ENCODE measurements around the gene HYAL1.
"Not testable (repeated sequence)": the region's sequence is repeated elsewhere in the genome, so short reads cannot be mapped to it uniquely, and the experiment has no call there.

Gene HYAL1

GRCh38 chr3:50292159-50293078, 11.0 kb downstream of the HYAL1 start, which contains the start of gene IFRD2:
Gene IFRD2, minus strand, starts transcription at chr3:50292429. Its CDS starts 155 bp downstream, at chr3:50292274.
- peak; percentile 87 for FAIRE-seq

GRCh38 chr3:50290161-50290641, 13.2 kb downstream of the HYAL1 start:
- FAIRE-seq, result no peak

- FAIRE-seq, result no peak
These were observed 14.2 kb downstream of the HYAL1 start for GRCh38 chr3:50289130-50289529.

GRCh38 chr3:50288387-50289007, 14.9 kb downstream of the HYAL1 start:
- FAIRE-seq, result no peak

- FAIRE-seq, result no peak
These were observed 16.1 kb downstream of the HYAL1 start for GRCh38 chr3:50287262-50287661.

GRCh38 chr3:50286322-50287227, 16.8 kb downstream of the HYAL1 start:
- no peak for FAIRE-seq

GRCh38 chr3:50284121-50284520, 19.3 kb downstream of the HYAL1 start:
- FAIRE-seq, result not testable (repeated sequence)

GRCh38 chr3:50279255-50280016, 23.9 kb downstream of the HYAL1 start:
- FAIRE-seq, result no peak

GRCh38 chr3:50278880-50279224, 24.5 kb downstream of the HYAL1 start, which contains the start of gene LSMEM2:
Gene LSMEM2, plus strand, starts transcription at chr3:50279087. Its CDS starts 27 bp downstream, at chr3:50279114.
- no peak for FAIRE-seq

- FAIRE-seq, result no peak
These were observed 25.1 kb downstream of the HYAL1 start for GRCh38 chr3:50278123-50278879.

- FAIRE-seq, result no peak
These were observed 26.6 kb downstream of the HYAL1 start for GRCh38 chr3:50276762-50277101.

- no peak for FAIRE-seq
These were observed 27.2 kb downstream of the HYAL1 start for GRCh38 chr3:50275996-50276761.

GRCh38 chr3:50275141-50275995, 28.0 kb downstream of the HYAL1 start:
- FAIRE-seq, result no peak

GRCh38 chr3:50274371-50275104, 28.8 kb downstream of the HYAL1 start:
- no peak for FAIRE-seq

- FAIRE-seq, result no peak
These were observed 29.7 kb downstream of the HYAL1 start for GRCh38 chr3:50273689-50274065.

GRCh38 chr3:50272911-50273688, 30.3 kb downstream of the HYAL1 start:
- no peak for FAIRE-seq

GRCh38 chr3:50272538-50272910, 30.9 kb downstream of the HYAL1 start:
- not testable (repeated sequence) for FAIRE-seq

GRCh38 chr3:50271314-50271936, 31.9 kb downstream of the HYAL1 start:
- no peak for FAIRE-seq
